Breast epithelium (tissue), 4 donors: ENCODE data around the gene FGGY. TPM values are rescaled to one million over a fixed set of nuclear protein-coding genes. Genes with fewer than 3 reads are reported as not detected.

Experiments
- DNase-seq, 2 donors: peaks; one replicate each; pipeline ENCODE4 v3.0.0-alpha.2; 2019; ENCODE audit warnings: low spot score in 2 of 2
- H3K27ac ChIP-seq, 2 donors: fragments of 200-600 bp; sonication (generic) in 1 of 2; one replicate each; pipeline ENCODE4 v1.5.1; 2016 to 2019; ENCODE audit warnings: mild to moderate bottlenecking in 1 of 2
- H3K27me3 ChIP-seq, 2 donors: fragments of 200-600 bp; sonication (generic) in 1 of 2; one replicate each; pipeline versions ENCODE4 v1.5.1 to v1.6.0; 2017 to 2019; ENCODE audit warnings: control low read depth in 1 of 2, mild to moderate bottlenecking in 1 of 2
- H3K36me3 ChIP-seq: fragments of 200-600 bp; one replicate; pipeline ENCODE4 v1.5.1; 2019
- H3K4me1 ChIP-seq, 2 donors: fragments of 200-600 bp; sonication (generic); one replicate each; pipeline ENCODE4 v1.5.1; 2016 to 2019; ENCODE audit warnings: control low read depth in 1 of 2
- H3K4me3 ChIP-seq, 3 donors: fragments of 200-600 bp; sonication (generic); 1 replicate in 2 of 3; 2 replicates in 1 of 3; pipeline ENCODE4 v1.5.1; 2016 to 2019; ENCODE audit warnings: mild to moderate bottlenecking in 3 of 3, moderate library complexity in 2 of 3
- H3K9me3 ChIP-seq, 2 donors: fragments of 200-600 bp; sonication (generic) in 1 of 2; one replicate each; pipeline ENCODE4 v1.5.1; 2016 to 2019; ENCODE audit warnings: control low read depth in 1 of 2
- CTCF ChIP-seq, 3 donors: fragments of 450-650 bp; IDR thresholded peaks; one replicate each; pipeline ENCODE4 v1.5.1; 2016 to 2017; ENCODE audit warnings: antibody characterized with exemption in 3 of 3, mild to moderate bottlenecking in 3 of 3, moderate library complexity in 3 of 3
- POLR2A ChIP-seq: fragments of 450-650 bp; IDR thresholded peaks from one replicate; pipeline ENCODE4 v1.6.1; 2016; ENCODE audit warnings: antibody characterized with exemption, mild to moderate bottlenecking, moderate library complexity
- POLR2AphosphoS5 ChIP-seq, 3 donors: sonication (generic); formaldehyde crosslinking; IDR thresholded peaks; one replicate each; pipeline ENCODE4 v1.6.1; 2017; ENCODE audit warnings: antibody characterized with exemption in 3 of 3
- intact Hi-C: fragments of 100-400 bp; cut with DNase I; formaldehyde crosslinking; loops from one replicate; pipeline ENCODE4 v1.15.1; 2023; ENCODE audit warnings: low total_unique reads
- total RNA-seq, 3 donors: library from RNA; depleted of rRNA; stranded (reverse); fragments of >200 nt; gene quantifications; one replicate each; pipeline ENCODE4 v1.1.0, GENCODE V29; 2016

FGGY gene
- total RNA-seq, 3 donors from 2014 or later, result 16.2 to 50.3 (median 29.2) TPM

GRCh38 chr1:59293206-59293605 lies 3.7 kb upstream of the FGGY start:
- H3K9me3 ChIP-seq, result no peaks in the 10 kb centered on the region
- TF ChIP-seq CTCF (IDR thresholded peaks at IDR 0.05) (no peak), POLR2AphosphoS5 (IDR thresholded peaks at IDR 0.05) (no peak), POLR2A (no peak)
- no peaks in the 10 kb centered on the region for H3K27me3 ChIP-seq
- no peak for DNase-seq
- H3K27ac ChIP-seq, result peak overlapping the region in 1 of 2 donors; percentile 3
- no peaks in the 10 kb centered on the region for H3K4me1 ChIP-seq
- intact Hi-C loops, result no loop called here
- H3K36me3 ChIP-seq, result no peaks in the 10 kb centered on the region
- no peak overlapping the region for H3K4me3 ChIP-seq

GRCh38 chr1:59293849-59294248 lies 3.0 kb upstream of the FGGY start:
- Histone ChIP-seq H3K4me3 (no peak overlapping the region), H3K9me3 (no peaks in the 10 kb centered on the region), H3K27me3 (no peaks in the 10 kb centered on the region), H3K4me1 (no peaks in the 10 kb centered on the region), H3K36me3 (no peaks in the 10 kb centered on the region), H3K27ac (no peak overlapping the region)
- no peak for DNase-seq
- TF ChIP-seq CTCF (IDR thresholded peaks at IDR 0.05) (no peak), POLR2AphosphoS5 (IDR thresholded peaks at IDR 0.05) (no peak), POLR2A (no peak)
- intact Hi-C loops, result no loop called here

DNA sequence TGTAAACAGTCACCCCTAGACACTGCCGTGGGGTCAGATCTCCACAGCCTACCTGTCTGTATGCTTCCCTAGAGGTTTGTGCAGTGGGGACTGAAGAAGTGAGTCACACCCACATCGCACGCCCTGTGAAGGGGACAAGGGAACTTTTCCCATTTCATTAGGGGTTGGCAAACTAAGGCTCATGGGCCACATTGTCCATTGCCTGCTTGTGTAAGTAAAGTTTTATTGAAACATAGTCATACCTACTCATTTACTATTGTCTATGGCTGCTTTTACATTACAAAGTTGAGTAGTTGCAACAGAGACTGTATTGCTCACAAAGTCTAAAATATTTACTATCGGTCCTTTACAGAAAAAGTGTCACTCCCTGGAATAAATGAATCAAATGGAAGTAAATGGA lies 2.5 kb upstream of the FGGY start:
- intact Hi-C loops, result no loop called here
- H3K4me1 ChIP-seq, result no peaks in the 10 kb centered on the region
- TF ChIP-seq POLR2A, result no peak
- no peak for TF ChIP-seq POLR2AphosphoS5 (IDR thresholded peaks at IDR 0.05)
- no peak for TF ChIP-seq CTCF (IDR thresholded peaks at IDR 0.05)

GRCh38 chr1:59295618-59296017 lies 1.3 kb upstream of the FGGY start:
- no peaks in the 10 kb centered on the region for H3K36me3 ChIP-seq
- no peaks in the 10 kb centered on the region for H3K9me3 ChIP-seq
- H3K4me3 ChIP-seq, result peak overlapping the region in 2 of 3 donors; percentile 63 to 69
- intact Hi-C loops, result no loop called here
- DNase-seq, result no peak
- peak overlapping the region; percentile 98 to 99 for H3K27ac ChIP-seq
- TF ChIP-seq POLR2AphosphoS5 (IDR thresholded peaks at IDR 0.05) (no peak), POLR2A (no peak), CTCF (IDR thresholded peaks at IDR 0.05) (no peak)
- H3K4me1 ChIP-seq, result no peaks in the 10 kb centered on the region
- H3K27me3 ChIP-seq, result no peaks in the 10 kb centered on the region

More for the DNA sequence above, 2.5 kb upstream of the FGGY start:
- Histone ChIP-seq H3K36me3 (no peaks in the 10 kb centered on the region), H3K27me3 (no peaks in the 10 kb centered on the region), H3K9me3 (no peaks in the 10 kb centered on the region), H3K27ac (no peak overlapping the region), H3K4me3 (no peak overlapping the region)
- no peak for DNase-seq

DNA sequence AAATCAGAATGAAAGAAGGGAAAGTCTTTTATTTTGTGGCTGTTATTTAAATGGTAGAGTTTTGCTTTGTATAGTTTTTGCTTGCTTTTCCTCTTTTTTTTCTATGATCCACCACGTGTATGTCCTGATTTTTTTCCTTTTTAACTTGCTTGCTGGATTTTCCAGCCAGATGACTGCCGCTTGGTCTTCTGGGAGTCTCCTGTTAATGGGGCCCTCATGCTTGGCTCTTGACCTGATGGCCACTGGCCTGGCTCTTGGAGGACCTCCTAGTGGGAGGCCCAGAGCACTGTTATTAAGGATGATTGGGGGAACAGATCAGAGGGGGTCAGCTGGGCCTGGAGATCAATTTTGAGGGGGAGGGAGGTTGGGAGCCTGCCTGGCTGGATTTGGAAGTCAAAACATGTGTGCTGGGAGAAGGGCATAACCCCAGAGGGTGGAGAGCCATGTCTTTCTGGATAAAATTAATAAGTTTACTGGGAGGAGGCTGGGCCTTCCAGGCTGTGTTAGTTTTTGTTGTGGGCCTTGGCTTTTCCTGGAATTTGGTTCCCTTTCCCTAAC lies 1.2 kb downstream of the FGGY start:
- TF ChIP-seq POLR2AphosphoS5 (IDR thresholded peaks at IDR 0.05) (peak in 2 of 3 donors; percentile 41 to 82), POLR2A (no peak), CTCF (IDR thresholded peaks at IDR 0.05) (peak in 1 of 3 donors; percentile 17)
- no peak overlapping the region for H3K4me3 ChIP-seq
- H3K36me3 ChIP-seq, result no peaks in the 10 kb centered on the region
- no peaks in the 10 kb centered on the region for H3K4me1 ChIP-seq
- DNase-seq, result peak in 1 of 2 donors; percentile 54
- H3K27me3 ChIP-seq, result no peaks in the 10 kb centered on the region
- H3K9me3 ChIP-seq, result no peaks in the 10 kb centered on the region
- intact Hi-C loops, result no loop called here
- peak overlapping the region; percentile 98 to 99 for H3K27ac ChIP-seq
